Inflammatory macrophage (primary cell): Measurements from ENCODE around the gene SNPH.
"Not testable (repeated sequence)": the region's sequence is repeated elsewhere in the genome, so short reads cannot be mapped to it uniquely, and the experiment has no call there.

Experiments used
- DNase-seq, 2 donors: peaks; one replicate each; pipeline ENCODE4 v3.0.0-alpha.2; 2020 to 2022
- total RNA-seq, 18 experiments: gene quantifications; one replicate each; lab custom pipeline; 2026; ENCODE audit warnings: mixed read lengths in 6 of 18, inconsistent platforms in 2 of 18; lab: John Stamatoyannopoulos, UW

SNPH gene
- total RNA-seq: 0 to 0.41 (median 0.04) reads per million in 18 experiments

- no peak for DNase-seq
These were observed at the start of gene SNPH for GRCh38 chr20:1266167-1266973. Gene SNPH (plus strand): TSS chr20:1266294. CDS start chr20:1296240, 29,946 bp downstream.

DNA sequence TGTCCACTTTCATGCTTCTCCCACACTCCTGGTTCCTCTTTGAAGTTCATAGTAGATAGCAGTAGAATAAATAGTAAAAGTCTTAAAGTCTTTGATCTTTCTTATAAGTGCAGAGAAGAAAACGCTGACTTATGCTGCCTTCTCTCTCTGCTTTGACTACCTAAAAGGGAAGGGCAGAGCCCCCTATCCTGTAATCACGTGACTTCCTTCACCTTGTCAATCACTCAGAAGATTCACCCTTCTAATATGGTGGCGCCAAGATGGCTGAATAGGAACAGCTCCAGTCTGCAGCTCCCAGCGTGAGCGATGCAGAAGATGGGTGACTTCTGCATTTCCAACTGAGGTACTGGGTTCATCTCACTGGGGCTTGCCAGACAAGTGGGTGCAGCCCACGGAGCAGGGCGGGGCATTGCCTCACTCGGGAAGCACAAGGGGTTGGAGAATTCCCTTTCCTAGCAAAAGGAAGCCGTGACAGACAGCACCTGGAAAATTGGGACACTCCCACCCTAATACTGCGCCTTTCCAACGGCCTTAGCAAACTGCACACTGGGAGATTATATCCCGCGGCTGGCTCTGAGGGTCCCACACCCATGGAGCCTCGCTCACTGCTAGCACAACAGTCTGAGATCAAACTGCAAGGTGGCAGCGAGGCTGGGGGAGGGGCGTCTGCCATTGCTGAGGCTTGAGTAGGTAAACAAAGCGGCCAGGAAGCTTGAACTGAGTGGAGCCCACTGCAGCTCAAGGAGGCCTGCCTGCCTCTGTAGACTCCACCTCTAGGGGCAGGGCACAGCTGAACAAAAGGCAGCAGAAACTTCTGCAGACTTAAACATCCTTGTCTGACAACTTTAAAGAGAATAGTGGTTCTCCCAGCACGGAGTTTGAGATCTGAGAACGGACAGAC is 49.3 kb upstream of the SNPH start:
- not testable (repeated sequence) for DNase-seq

DNA sequence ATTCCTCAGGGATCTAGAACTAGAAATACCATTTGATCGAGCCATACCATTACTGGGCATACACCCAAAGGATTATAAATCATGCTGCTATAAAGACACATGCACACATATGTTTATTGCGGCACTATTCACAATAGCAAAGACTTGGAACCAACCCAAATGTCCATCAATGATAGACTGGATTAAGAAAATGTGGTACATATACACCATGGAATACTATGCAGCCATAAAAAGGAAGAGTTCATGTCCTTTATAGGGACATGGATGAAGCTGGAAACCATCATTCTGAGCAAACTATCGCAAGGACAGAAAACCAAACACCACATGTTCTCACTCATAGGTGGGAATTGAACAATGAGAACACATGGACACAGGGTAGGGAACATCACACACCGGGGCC is 43.3 kb upstream of the SNPH start:
- DNase-seq: not testable (repeated sequence)

- no peak for DNase-seq
These were observed 41.7 kb upstream of the SNPH start for GRCh38 chr20:1224205-1224890.

DNA sequence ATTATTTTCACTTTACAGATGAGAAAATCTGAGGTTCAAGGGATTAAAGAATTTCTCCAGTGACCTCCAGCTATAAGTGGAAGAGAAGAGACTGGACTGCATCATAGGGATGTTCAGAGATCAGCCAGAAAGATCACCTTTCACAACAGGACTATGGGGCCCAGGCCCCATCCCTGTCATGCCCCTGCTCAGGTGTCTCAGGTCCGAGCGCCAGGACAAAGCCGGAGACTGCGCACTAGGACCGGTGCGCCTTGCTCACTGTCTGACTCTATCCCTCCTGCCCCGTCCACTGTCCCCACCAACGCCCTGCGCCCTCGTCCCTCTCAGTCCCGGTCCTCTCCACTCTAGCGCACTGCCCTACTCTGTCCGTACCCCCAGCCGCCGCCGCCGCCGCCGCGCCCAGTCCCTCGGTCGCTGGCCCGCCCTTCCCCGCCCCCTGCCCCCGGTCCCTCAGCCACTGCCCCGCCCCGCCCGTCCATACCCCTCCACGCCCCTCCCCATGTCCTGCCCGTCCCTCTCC is 40.8 kb upstream of the SNPH start:
- DNase-seq: no peak

DNA sequence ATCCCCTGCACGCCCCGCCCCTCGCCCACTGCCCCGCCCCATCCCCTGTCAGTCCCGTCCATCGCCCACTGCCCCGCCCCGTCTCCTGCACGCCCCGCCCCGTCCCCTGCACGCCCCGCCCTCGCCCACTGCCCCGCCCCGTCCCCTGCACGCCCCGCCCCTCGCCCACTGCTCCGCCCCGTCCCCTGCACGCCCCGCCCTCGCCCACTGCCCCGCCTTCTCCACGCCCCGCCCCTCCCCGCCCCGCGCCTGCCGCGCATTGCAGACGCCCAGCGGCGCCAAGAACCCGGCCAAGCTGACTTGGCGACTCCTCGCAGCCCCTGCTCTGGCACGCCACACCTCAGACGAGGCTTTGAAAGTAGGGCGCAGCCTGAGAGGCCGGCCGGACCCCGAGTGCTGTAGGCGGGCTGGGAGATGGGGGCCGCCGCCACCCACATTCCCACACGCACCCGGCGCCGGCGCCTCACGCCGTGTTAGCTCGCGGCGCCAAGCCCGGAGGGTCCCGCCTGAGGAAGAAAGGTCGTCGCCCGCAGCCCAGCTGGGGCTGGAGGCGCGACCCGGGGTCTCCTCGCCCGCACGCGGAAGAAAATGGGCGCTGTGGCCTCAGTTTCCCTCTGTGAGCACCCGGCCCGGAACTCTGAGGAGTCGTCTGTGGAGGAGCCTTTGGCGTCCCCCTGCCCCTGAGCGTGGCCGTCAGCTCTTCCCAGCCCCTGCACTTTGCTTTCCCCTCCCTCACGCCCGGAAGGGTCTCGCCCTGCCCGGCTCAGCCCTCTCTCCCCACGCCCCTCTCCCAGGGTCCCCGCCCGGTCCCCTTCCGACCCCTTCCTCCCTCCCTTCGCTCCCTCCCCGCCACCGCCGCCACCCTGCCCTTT is 40.1 kb upstream of the SNPH start, which contains the start of gene RAD21L1:
TSS of gene RAD21L1 (plus strand) at position 262 of the 872 bp plus-strand sequence. CDS start 2,410 bp downstream, outside the sequence.
- DNase-seq: peak; percentile 33 to 64

- no peak for DNase-seq
These were observed 36.6 kb upstream of the SNPH start for GRCh38 chr20:1229541-1229940.

DNA sequence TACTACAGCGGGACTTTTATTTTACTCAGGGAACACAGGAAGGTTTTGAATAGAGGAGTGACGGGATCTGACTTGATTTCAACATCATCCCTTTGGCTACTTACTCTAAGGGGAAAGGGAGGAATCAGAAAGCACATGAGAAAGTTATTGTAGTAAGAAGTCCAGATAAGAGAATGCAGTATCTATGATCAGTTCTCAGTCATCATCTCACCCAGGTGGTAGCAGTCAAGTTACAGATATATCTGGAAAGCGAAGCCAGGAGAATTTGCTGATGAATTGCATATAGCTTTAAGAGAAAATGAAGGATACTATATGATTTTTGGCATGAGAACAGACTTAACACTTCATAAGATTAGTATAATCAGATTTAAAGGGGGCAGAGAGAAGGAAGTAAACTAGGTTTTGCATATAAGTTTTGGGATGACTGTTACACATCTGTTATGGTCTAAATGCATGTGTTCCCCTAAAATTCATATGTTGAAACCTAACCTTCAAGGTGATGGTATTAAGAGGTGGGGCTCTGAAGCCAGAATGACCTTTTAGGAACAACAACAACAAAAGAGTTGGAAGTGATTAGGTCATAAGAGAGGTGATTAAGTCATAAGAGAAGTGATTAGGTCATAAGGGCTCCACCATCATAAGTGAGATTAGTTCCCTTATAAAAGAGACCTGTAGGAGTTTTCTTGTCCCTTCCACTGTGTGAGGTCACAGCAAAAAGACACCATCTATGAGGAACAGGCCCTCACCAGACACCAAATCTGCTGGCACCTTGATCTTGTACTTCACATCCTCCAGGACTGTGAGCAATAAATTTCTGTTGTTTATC is 33.6 kb upstream of the SNPH start:
- DNase-seq: no peak

- no peak for DNase-seq
These were observed 25.5 kb upstream of the SNPH start for GRCh38 chr20:1240549-1240948.

GRCh38 chr20:1241456-1241855 is 24.6 kb upstream of the SNPH start:
- no peak for DNase-seq

DNA sequence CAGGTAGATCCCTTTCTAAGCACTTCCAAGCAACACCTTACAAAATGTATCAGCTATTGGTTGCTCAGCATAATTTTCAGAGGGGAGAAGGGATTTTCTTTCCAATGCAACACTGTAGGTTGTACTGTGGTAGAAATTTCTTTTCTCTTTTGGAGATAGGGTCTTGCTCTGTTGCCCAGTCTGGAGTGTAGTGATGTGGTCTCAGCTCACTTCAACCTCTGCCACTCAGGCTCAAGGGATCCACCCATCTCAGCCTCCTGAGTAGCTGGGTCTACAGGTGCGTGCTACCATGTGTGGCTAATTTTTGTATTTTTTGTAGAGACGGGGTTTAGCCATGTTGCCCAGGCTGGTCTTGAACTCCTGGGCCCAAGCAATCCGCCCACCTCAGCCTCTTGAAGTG is 24.0 kb upstream of the SNPH start:
- DNase-seq: no peak

DNA sequence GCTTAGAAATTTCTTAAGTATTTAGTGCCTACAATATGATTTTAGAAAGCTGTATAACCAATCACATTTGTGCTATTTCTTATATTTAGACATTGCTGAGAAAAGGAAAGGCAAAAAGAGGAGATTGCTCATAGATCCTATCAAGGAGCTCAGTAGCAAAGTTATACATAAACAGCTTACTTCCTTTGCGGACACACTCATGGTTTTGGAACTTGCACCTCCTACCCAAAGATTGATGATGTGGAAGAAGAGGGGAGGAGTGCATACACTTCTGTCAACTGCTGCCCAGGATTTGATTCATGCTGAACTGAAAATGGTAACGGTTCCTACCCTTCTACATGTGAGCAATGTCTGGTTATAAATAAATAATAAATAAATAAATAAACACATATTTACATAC is 23.6 kb upstream of the SNPH start:
- no peak for DNase-seq

DNA sequence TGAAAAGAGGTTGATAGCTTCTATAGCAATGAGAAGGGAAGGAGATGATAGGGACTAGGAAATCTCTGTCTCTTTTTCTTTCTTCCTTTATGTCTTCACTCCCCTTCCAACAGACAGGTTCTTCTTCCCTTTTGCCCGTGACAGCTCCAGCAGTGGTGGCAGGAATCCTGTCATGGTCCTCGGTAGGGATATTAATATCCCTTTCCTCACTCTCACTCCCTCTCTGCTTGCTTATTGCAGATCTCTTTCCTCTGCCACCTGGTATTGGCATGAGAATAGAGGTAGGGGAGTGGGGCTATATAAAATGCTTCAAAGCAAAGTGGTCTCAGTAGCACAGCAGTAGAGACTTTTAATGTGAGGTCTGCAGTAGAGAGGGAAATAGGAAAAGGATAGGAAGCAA is 20.5 kb upstream of the SNPH start:
- DNase-seq: no peak

GRCh38 chr20:1247689-1248088 is 18.4 kb upstream of the SNPH start:
- no peak for DNase-seq

- DNase-seq: not testable (repeated sequence)
These were observed 15.8 kb upstream of the SNPH start for GRCh38 chr20:1250282-1250681.

DNA sequence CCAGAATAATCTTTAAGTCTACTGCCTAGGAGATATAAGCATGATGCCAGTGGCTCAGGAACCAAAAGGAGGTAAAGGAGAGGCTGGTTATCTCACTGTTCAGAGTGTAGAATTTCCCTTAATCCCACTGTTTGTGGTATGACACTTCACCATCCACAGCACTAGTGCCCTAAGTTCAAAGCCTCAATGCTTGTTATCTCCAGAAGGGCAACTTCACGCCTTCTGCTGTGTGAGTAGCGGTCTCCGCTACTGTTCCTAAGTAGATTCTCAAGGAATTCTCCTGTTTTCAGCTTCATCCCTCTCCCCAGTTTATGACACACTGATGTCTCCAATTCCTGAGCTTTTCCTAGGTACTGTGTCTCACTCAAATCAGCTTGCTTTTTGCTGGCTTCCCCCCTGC is 13.7 kb upstream of the SNPH start:
- no peak for DNase-seq

DNA sequence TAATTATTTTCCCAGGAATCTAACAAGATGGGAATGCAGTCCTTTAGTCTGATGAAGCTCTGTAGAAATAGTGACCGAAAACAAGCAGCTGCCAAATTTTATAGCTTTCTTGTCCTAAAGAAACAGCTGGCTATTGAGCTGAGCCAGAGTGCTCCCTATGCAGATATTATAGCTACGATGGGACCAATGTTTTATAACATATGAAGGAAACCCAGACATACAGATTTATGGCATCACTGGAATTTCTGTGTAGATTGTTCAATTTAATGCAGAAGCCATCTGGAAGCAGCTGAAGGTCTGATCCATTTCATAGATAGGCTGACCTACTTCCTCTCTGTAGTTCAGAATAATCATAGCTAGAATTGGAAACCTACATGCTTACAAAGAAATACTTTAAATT is 11.8 kb upstream of the SNPH start:
- DNase-seq: no peak

DNA sequence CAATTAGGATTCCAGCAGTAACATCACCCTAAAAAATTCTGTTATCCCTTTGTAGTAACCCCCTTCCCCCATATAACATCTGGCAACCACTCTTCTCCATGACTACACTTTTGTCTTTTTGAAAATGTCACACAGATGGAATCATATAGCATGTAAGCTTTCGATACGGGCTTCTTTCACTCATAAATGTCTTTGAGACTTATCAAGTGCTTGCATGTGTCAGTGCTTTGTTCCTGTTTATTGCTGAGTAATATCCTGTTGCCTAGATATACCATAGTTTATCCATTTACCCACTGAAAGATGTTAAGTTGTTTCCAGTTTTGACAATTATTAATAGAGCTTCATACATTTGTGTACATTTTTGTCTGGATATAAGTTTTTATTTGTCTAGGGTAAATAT is 10.4 kb upstream of the SNPH start:
- DNase-seq: no peak

- no peak for DNase-seq
These were observed 2.2 kb upstream of the SNPH start for GRCh38 chr20:1263853-1264252.

DNA sequence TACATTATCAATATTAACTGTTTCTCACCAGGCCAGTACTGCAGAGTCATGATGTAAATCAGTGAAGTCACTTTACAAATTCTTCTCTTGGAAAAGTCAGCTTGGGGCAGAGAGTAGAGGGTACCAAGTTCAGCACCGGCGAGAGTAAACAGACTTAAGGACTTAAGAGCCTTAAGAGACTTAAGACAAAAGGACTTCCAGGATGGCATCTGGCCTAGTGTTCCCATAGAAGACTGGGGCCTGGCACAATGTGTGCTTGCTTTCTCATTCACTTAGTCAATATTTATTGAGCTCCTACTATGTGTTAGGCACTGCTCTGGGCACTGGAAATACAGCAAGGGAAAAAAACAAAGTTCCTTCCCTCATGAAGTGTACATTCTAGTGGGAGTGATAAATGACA is 1.4 kb upstream of the SNPH start:
- no peak for DNase-seq
